Fibroblast of pulmonary artery (primary cell): ENCODE data around the gene SH3RF2.

ENCODE experiments used
- DNase-seq: peaks from one replicate; pipeline ENCODE4 v3.0.0-alpha.2; 2010; ENCODE audit warnings: low read depth
- H3K4me3 ChIP-seq: replicated peaks from 2 replicates; pipeline ENCODE4 v1.5.1; 2011; ENCODE audit warnings: low read depth, mild to moderate bottlenecking, control low read depth, low read length, moderate library complexity
- TF ChIP-seq, protein P1 (sequence below): IDR thresholded peaks from 2 replicates; pipeline ENCODE4 v1.5.1; 2011; ENCODE audit warnings: mild to moderate bottlenecking, control low read depth, low read length, inconsistent platforms; ENCODE audit errors: missing control alignments

The SH3RF2 gene

DNA sequence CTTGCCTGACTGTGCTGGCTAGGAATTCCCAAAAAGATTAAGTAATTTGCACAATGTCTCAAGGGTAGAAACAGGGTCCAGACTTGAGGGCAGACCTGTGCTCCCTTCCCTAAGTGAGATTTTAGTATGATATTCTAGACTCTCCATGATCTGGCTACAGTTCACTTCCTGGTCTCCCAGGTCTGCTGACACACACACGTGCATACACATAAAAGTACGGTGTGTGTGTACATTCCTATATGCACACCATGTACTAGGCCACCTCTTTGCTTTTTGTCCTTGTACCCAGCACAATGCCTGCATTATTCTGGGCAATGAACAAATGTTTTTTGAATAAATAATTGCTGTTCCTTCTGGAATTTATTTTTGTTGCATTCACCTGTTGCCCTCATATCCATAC, 83.7 kb downstream of the SH3RF2 start:
- TF ChIP-seq, protein P1, sequence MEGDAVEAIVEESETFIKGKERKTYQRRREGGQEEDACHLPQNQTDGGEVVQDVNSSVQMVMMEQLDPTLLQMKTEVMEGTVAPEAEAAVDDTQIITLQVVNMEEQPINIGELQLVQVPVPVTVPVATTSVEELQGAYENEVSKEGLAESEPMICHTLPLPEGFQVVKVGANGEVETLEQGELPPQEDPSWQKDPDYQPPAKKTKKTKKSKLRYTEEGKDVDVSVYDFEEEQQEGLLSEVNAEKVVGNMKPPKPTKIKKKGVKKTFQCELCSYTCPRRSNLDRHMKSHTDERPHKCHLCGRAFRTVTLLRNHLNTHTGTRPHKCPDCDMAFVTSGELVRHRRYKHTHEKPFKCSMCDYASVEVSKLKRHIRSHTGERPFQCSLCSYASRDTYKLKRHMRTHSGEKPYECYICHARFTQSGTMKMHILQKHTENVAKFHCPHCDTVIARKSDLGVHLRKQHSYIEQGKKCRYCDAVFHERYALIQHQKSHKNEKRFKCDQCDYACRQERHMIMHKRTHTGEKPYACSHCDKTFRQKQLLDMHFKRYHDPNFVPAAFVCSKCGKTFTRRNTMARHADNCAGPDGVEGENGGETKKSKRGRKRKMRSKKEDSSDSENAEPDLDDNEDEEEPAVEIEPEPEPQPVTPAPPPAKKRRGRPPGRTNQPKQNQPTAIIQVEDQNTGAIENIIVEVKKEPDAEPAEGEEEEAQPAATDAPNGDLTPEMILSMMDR = no peak
- no peak for DNase-seq
- no peak overlapping the region for H3K4me3 ChIP-seq

GRCh38 chr5:146024034-146024433, 87.7 kb downstream of the SH3RF2 start:
- TF ChIP-seq, protein P1 = no peak
- H3K4me3 ChIP-seq = no peak overlapping the region
- no peak for DNase-seq

DNA sequence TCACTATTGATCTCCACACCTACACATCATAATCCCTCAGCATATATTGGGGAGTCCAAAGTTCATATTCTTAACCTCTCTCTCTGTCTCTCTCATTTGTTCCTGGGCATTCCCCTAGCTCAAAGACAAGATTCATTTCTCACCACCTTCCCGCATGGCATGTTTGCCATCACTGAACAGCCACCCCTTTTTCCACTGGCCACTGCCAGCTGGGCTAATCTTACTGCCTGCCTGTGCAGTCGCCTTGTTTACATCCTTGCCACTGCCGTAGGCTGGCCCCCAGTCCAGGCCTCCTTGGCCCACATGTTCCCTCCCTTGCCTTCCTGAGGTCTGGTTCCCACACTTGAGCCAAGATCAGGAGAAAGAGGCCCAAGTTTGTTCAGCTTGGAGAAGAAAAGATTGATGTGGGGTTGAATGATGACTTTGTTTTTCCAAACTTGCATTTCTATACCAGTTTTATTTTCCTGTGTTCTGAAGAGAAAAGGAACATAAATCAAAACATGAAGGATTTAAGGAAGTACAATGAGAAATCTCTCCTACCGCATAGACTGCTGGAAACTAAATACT, 88.8 kb downstream of the SH3RF2 start:
- TF ChIP-seq, protein P1 = no peak
- no peak for DNase-seq
- no peak overlapping the region for H3K4me3 ChIP-seq

DNA sequence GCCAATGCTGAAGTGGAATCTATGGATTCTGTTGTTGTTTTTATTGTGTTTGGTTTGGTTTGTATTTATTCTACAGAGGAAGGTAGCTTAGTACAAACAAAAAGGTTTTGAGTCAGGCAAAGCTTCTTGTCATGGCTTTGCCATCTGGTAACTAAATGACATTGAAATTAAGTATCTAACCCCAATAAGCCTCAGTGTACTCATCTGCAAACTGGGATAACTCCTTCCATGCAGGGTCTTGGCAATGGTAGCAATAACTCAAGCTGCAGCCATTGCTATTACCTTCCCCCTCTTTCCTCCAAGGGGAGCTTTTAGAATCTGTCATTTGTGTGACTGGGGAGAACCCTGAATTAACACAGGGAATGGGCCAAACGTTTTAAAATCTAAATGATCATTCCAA, 89.3 kb downstream of the SH3RF2 start:
- no peak for DNase-seq

GRCh38 chr5:146026307-146027010, 90.1 kb downstream of the SH3RF2 start:
- TF ChIP-seq, protein P1 = no peak
- DNase-seq = no peak
- H3K4me3 ChIP-seq = no peak overlapping the region

More for the DNA sequence above, 89.3 kb downstream of the SH3RF2 start:
- H3K4me3 ChIP-seq = no peak overlapping the region
- TF ChIP-seq, protein P1 = no peak

DNA sequence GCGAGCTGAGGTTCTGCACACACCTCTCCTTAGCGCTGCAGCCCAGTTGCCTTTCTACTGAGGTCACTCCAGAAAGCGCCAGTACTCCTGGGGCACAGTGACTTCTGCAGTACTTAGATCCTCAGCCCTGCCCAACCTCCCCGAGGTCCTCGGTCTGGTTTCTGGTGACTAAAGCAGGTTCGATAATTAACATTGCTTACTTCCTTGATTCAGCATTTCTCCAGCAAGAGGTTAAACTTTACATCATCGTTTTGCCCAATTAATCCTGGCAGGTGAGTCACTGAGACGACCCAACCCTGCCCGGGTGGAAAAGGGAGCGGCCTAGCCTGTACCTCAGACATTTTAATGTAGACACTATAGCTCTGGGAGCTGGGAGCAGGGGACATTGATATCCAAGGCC, 91.4 kb downstream of the SH3RF2 start:
- H3K4me3 ChIP-seq = no peak overlapping the region
- no peak for DNase-seq

More for the DNA sequence above, 91.4 kb downstream of the SH3RF2 start:
- TF ChIP-seq, protein P1 = no peak
